ENCODE results near the gene MVB12B.

Gene MVB12B

GRCh38 chr9:126448865-126449577 lies 122.4 kb downstream of the MVB12B start:
- no peak for DNase-seq (ENCODE audit: low read depth in 3 of 3, low spot score in 1 of 3)

GRCh38 chr9:126449725-126450667 lies 123.4 kb downstream of the MVB12B start:
- no peak for DNase-seq (ENCODE audit: low read depth in 3 of 3, low spot score in 1 of 3)

- DNase-seq (ENCODE audit: low read depth in 3 of 3, low spot score in 1 of 3) = no peak
Observed at GRCh38 chr9:126450668-126451205, 124.1 kb downstream of the MVB12B start.

- DNase-seq (ENCODE audit: low read depth in 3 of 3, low spot score in 1 of 3) = no peak
Observed at GRCh38 chr9:126451316-126451885, 124.8 kb downstream of the MVB12B start.

GRCh38 chr9:126452106-126452505 lies 125.5 kb downstream of the MVB12B start:
- DNase-seq (ENCODE audit: low read depth in 3 of 3, low spot score in 1 of 3) = no peak

GRCh38 chr9:126453156-126453963 lies 126.7 kb downstream of the MVB12B start:
- no peak for DNase-seq (ENCODE audit: low read depth in 3 of 3, low spot score in 1 of 3)

- DNase-seq (ENCODE audit: low read depth in 3 of 3, low spot score in 1 of 3) = no peak
Observed at GRCh38 chr9:126454215-126454614, 127.6 kb downstream of the MVB12B start.

- no peak for DNase-seq (ENCODE audit: low read depth in 3 of 3, low spot score in 1 of 3)
Observed at GRCh38 chr9:126454795-126455194, 128.2 kb downstream of the MVB12B start.

- no peak for DNase-seq (ENCODE audit: low read depth in 3 of 3, low spot score in 1 of 3)
Observed at GRCh38 chr9:126456441-126457174, 130.0 kb downstream of the MVB12B start.

GRCh38 chr9:126457175-126457547 lies 130.5 kb downstream of the MVB12B start:
- DNase-seq (ENCODE audit: low read depth in 3 of 3, low spot score in 1 of 3) = no peak

GRCh38 chr9:126457890-126458289 lies 131.3 kb downstream of the MVB12B start:
- no peak for DNase-seq (ENCODE audit: low read depth in 3 of 3, low spot score in 1 of 3)

GRCh38 chr9:126459126-126459525 lies 132.5 kb downstream of the MVB12B start:
- DNase-seq (ENCODE audit: low read depth in 3 of 3, low spot score in 1 of 3) = no peak

- no peak for DNase-seq (ENCODE audit: low read depth in 3 of 3, low spot score in 1 of 3)
Observed at GRCh38 chr9:126459546-126459945, 132.9 kb downstream of the MVB12B start.

GRCh38 chr9:126459965-126460843 lies 133.6 kb downstream of the MVB12B start:
- DNase-seq (ENCODE audit: low read depth in 3 of 3, low spot score in 1 of 3) = no peak

GRCh38 chr9:126461029-126461428 lies 134.4 kb downstream of the MVB12B start:
- DNase-seq (ENCODE audit: low read depth in 3 of 3, low spot score in 1 of 3) = no peak

GRCh38 chr9:126461608-126462007 lies 135.0 kb downstream of the MVB12B start:
- DNase-seq (ENCODE audit: low read depth in 3 of 3, low spot score in 1 of 3) = no peak

- no peak for DNase-seq (ENCODE audit: low read depth in 3 of 3, low spot score in 1 of 3)
Observed at GRCh38 chr9:126462617-126463016, 136.0 kb downstream of the MVB12B start.

GRCh38 chr9:126463426-126463825 lies 136.8 kb downstream of the MVB12B start:
- DNase-seq (ENCODE audit: low read depth in 3 of 3, low spot score in 1 of 3) = no peak

All from stimulated activated CD4-positive, alpha-beta T cell treated with anti-CD3 and anti-CD28 coated beads, TNF-alpha, amount 100 ng/mL, for 1 hour (primary cell).